Activated CD4-positive, CD25-positive, alpha-beta regulatory T cell (primary cell): ENCODE results near the gene ZFP1.
"Not testable (repeated sequence)": the region's sequence is repeated elsewhere in the genome, so short reads cannot be mapped to it uniquely, and the experiment has no call there.

ENCODE experiments used
- DNase-seq, 4 experiments: peaks; one replicate each; lab custom pipeline; 2025; lab: John Stamatoyannopoulos, UW

The ZFP1 gene

GRCh38 chr16:75204905-75205304 lies 56.6 kb downstream of the ZFP1 start:
- not testable (repeated sequence) for DNase-seq

DNA sequence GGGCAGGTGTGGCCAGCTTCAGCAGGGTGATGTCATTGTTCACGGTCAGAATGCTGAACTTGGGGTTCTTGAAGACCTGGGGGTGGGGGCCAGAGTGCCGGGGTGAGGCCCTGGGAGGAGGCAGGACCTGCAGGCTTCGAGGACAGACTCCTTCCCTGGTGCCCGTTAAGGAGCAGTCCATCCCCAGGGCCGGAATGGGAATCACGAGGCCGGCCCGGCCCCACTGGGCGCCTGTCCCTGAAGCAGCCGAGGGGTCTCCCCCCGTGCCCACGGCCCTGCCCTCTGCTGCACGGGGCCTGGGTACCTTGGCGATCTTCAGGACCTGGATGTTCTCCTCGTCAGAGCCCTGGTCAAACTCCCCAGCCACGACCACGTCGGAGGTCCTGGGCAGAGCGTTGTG lies 57.1 kb downstream of the ZFP1 start:
- DNase-seq: not testable (repeated sequence)

DNA sequence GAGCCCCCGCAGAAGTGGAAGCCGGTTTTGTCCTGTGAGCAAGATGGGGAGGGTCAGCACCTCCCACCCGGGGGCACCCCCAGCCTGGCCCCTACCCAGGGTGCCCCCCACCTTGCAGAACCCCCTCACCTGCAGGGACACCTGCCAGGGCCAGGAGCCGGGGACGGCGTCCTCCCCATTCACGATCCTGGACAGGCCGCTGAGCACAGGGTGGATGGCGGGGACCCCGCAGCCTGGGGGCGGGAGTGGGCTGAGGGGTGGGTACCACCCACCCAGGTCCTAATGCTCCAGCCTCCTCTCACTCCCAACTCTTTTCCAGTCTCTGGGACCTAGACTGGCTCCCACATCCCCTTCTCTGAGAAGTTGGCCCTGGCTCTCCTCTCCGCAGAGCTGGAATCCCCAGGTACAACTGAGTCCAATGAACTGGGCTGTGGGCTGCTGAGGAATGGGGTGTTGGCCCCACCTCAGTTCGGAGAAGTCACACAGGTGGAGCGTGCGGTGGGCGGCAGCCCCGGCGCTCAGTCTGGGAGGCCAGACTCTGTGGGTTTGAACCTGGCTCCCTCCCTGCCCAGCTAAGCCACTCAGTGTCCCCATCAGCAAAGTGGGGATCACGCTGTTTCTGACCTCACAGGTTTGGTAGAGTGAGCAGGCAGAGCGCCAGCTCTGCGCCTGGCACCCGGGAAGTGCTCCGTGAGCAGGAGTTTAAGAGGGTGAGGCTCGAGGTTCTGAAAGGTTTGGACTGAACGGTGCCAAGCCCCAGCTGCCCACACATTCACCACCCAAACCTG lies 57.8 kb downstream of the ZFP1 start:
- not testable (repeated sequence) for DNase-seq

GRCh38 chr16:75206749-75207451 lies 58.6 kb downstream of the ZFP1 start, which contains the start of gene CTRB2:
Gene CTRB2 (minus strand): TSS chr16:75207161. CDS start chr16:75207141, 20 bp downstream.
- DNase-seq: no peak

DNA sequence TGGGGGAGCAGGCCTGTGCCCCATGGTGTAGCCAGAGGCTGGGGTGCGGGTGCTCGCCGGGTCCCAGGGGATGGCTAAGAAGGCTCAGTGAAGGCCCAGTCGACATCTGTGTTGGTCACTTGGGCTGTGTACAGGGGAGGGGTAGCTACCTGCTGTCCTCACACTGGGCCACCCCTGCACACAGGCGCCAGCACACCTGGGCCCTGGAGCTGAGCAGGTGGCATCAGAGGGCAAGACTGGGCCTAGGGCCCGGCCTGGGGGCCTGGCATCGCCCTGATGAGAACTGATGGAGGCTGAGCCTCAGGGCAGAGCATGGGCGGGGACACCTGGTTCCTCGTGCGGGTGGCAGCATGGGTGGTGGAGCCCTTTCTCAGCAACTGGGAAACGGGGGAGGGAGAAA lies 59.5 kb downstream of the ZFP1 start:
- DNase-seq: no peak

GRCh38 chr16:75208242-75208825 lies 60.0 kb downstream of the ZFP1 start:
- DNase-seq: no peak

GRCh38 chr16:75208861-75209505 lies 60.7 kb downstream of the ZFP1 start:
- no peak for DNase-seq

GRCh38 chr16:75209514-75209913 lies 61.2 kb downstream of the ZFP1 start:
- DNase-seq: not testable (repeated sequence)

DNA sequence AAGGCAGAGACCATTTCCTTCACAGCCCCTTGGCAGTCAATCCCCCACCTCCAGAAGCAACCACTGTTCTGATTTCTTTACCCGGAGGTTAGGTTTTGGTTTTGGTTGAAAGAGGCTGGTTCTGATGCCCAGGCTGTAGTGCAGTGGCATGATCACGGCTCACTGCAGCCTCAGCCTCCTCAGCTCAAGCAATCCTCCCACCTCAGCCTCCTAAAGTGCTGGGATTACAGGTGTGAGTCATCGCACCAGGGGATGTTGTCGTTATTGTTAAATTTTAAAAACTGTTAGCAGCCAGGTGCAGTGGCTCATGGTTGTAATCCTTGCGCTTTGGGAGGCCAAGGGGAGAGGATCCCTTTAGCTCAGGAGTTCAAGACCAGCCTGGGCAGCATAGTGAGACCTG lies 61.6 kb downstream of the ZFP1 start:
- no peak for DNase-seq

DNA sequence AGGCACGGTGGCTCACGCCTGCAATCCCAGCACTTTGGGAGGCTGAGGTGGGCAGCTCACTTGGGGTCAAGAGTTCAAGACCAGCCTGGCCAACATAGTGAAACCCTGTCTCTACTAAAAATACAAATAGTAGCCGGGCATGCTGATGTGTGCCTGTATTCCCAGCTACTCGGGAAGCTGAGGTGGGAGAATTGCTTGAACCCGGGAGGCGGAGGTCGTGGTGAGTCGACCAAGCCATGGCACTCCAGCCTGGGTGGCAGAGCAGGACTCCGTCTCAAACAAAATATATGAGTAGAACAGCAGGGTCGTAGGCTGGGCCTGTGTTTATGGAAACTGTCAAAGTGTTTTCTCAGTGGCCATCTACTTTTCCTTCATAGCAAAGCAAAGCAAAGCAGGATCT lies 63.0 kb downstream of the ZFP1 start:
- DNase-seq: not testable (repeated sequence)

GRCh38 chr16:75216127-75216526 lies 67.8 kb downstream of the ZFP1 start:
- no peak for DNase-seq

- no peak for DNase-seq
These were observed 68.3 kb downstream of the ZFP1 start for GRCh38 chr16:75216576-75216975.

GRCh38 chr16:75217389-75217851 lies 69.1 kb downstream of the ZFP1 start:
- DNase-seq: no peak

- DNase-seq: no peak
These were observed 70.1 kb downstream of the ZFP1 start, which contains the start of gene CTRB1 for GRCh38 chr16:75218256-75219076. Gene CTRB1 (plus strand): TSS chr16:75218988. CDS start chr16:75219008, 20 bp downstream.

- no peak for DNase-seq
These were observed 70.8 kb downstream of the ZFP1 start for GRCh38 chr16:75219088-75219487.

GRCh38 chr16:75219838-75220237 lies 71.5 kb downstream of the ZFP1 start:
- DNase-seq: no peak
